Esophagus (tissue), 2 donors: Measurements from ENCODE around the gene HSPB9. TPM values are rescaled to one million over a fixed set of nuclear protein-coding genes. Genes with fewer than 3 reads are reported as not detected.

ENCODE experiments used
- H3K27ac ChIP-seq, 2 donors: one replicate each; pipeline ENCODE4 v1.5.1; 2013; ENCODE audit warnings: low read depth in 2 of 2, mild to moderate bottlenecking in 2 of 2, inconsistent platforms in 1 of 2, low read length in 1 of 2, moderate library complexity in 1 of 2
- H3K27me3 ChIP-seq, 2 donors: one replicate each; pipeline ENCODE4 v1.6.1; 2013; ENCODE audit warnings: low read length in 2 of 2, control low read depth in 1 of 2, mild to moderate bottlenecking in 1 of 2; ENCODE audit not compliant: insufficient read depth in 2 of 2, control insufficient read depth in 1 of 2
- H3K36me3 ChIP-seq, 2 donors: one replicate each; pipeline ENCODE4 v1.6.1; 2013; ENCODE audit warnings: low read length in 1 of 2; ENCODE audit not compliant: control insufficient read depth in 2 of 2, insufficient read depth in 2 of 2
- H3K4me1 ChIP-seq, 2 donors: one replicate each; pipeline ENCODE4 v1.6.1; 2013; ENCODE audit warnings: low read length in 1 of 2; ENCODE audit not compliant: control insufficient read depth in 2 of 2, insufficient read depth in 2 of 2
- H3K4me3 ChIP-seq, 2 donors: one replicate each; pipeline ENCODE4 v1.5.1; 2013; ENCODE audit warnings: low read length in 2 of 2, mild to moderate bottlenecking in 2 of 2, low read depth in 1 of 2, moderate library complexity in 1 of 2
- H3K9me3 ChIP-seq, 2 donors: one replicate each; pipeline ENCODE4 v1.6.1; 2013; ENCODE audit warnings: mild to moderate bottlenecking in 2 of 2, low read depth in 1 of 2, low read length in 1 of 2, moderate library complexity in 1 of 2; ENCODE audit not compliant: control insufficient read depth in 2 of 2, insufficient read depth in 1 of 2
- WGBS, 2 donors: extraction: QIAGEN DNeasy Blood & Tissue Kit; methylation state at CpG; one replicate each; pipeline ENCODE4 v1.1.7; 2013; 5-methylcytosine and 5-hydroxymethylcytosine counted together
- polyA plus RNA-seq, 2 donors: library from polyadenylated mRNA; stranded (reverse); fragments of 200-250 nt; gene quantifications; one replicate each; pipeline ENCODE4 v1.2.3, GENCODE V29; 2013
- donor health status: healthy with polysubstance abuse.
- donor health status: Bipolar disorder and iron deficiency.

HSPB9 gene
- polyA plus RNA-seq, 2 donors = 0.04 TPM

DNA sequence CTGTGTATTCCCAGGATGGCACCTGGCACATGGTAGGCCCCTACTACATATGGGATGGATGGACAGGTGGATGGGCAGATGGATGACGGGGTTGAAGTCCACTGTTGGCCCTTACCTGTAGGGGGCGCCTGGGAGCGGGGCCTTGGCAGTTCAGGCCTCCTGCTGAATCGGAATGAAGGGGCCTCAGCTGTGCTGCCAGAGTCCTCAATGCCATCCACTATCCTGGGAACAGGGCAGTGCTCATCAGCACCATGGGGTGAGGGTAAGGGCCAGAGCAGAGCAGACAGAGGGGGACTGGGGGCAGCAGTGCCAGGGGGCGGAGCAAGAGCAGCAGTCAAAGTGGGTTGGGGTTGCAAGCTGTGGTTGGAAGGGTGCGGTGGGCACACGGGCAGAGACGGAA is 40.5 kb downstream of the HSPB9 start:
- WGBS, 2 donors = 55 to 60% methylated on average over 8 of the region's 8 CpGs
- Histone ChIP-seq H3K4me3 (no peak overlapping the region), H3K4me1 (no peaks in the 10 kb centered on the region), H3K27me3 (no peaks in the 10 kb centered on the region), H3K9me3 (no peaks in the 10 kb centered on the region), H3K36me3 (no peaks in the 10 kb centered on the region), H3K27ac (no peak overlapping the region)

DNA sequence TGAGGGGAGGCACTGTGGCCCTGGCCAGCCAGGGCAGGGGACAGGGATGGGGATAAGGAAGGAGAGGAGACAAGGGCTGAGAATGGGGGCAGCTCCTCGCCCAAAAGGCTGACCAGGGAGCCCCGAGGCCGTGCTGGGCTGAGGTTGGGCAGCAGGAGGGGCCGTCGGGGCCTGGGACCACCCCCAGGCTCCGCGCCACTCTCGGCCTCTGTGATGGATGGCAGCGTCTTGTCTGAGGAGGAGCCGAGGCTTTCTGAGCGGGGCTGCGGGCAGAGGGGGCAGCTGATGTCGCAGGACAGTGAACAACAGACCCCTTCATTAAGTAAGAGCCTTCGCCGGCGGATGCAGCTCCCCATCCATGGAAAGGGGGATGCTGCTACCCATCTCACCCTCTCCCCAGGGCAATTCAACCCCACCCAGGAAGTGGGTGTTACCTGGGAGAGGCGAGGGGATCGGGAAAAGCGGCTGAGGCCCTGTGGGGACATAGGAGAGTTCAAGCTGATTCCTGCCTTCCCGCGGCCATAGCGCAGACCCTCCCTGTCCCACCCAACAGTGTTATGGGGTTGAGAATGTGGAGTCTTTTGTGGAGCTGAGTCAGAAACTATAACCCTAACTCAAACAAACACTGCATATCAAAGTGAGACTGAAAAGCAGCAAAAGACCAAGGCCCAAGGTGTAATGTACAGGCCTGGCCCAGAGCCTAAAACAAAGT is 41.2 kb downstream of the HSPB9 start:
- Histone ChIP-seq H3K27me3 (no peaks in the 10 kb centered on the region), H3K4me1 (no peaks in the 10 kb centered on the region), H3K9me3 (no peaks in the 10 kb centered on the region), H3K4me3 (no peak overlapping the region), H3K27ac (no peak overlapping the region), H3K36me3 (no peaks in the 10 kb centered on the region)
- WGBS, 2 donors = 46 to 56% methylated on average over 22 of the region's 22 CpGs

DNA sequence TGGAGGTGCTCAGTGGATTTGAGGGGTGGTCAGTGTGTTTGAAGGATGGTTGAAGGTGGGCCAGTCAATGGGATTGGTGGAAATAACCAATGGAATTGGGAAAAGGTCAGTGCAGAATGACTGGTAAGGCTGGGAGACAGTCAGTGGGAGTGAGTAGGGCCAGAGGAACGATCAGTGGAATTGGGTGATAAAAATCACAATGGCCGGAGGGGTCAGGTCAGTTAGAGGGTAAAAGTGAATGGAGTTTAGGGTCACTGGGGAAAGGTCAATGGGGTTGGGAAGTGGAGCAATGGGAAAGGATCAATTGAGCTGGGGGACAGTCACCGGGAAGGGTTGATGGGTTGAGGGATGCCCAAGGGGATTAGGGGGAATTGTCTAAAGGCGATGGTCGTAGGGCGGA is 43.1 kb downstream of the HSPB9 start:
- Histone ChIP-seq H3K4me1 (no peaks in the 10 kb centered on the region), H3K27me3 (no peaks in the 10 kb centered on the region), H3K36me3 (no peaks in the 10 kb centered on the region), H3K9me3 (no peaks in the 10 kb centered on the region), H3K4me3 (no peak overlapping the region), H3K27ac (no peak overlapping the region)
- WGBS, 2 donors = 89 to 96% methylated on average over 6 of the region's 6 CpGs

DNA sequence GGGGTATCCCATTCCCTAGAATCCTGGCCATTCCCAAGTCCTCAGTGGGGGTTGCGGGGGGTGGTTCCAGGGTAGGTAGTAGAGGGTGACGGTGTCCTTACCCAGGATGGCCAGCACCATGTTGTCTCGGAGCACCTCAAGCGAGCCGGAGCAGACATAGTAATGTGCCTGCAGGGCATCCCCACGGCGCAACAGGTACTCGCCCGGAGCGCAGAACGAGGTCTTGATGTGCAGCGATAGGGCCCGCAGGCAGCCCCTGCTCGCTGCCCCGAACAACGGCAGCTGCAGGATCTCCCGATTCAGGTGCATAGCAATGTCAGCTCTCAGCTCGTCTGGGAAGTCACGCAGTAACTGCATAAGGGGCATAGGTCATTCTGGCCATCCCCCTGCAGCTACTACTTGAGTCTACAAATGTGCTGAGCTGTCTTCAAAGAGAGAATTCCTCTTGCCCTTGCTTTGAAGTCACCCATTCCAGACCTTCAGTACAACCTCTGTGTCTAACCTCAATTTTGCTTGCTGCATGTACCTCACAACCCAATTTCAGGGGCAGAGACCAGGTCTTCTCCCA is 43.7 kb downstream of the HSPB9 start:
- Histone ChIP-seq H3K9me3 (no peaks in the 10 kb centered on the region), H3K27ac (no peak overlapping the region), H3K36me3 (no peaks in the 10 kb centered on the region), H3K4me3 (no peak overlapping the region), H3K27me3 (no peaks in the 10 kb centered on the region), H3K4me1 (no peaks in the 10 kb centered on the region)
- WGBS, 2 donors = 90% methylated on average over 19 of the region's 19 CpGs

DNA sequence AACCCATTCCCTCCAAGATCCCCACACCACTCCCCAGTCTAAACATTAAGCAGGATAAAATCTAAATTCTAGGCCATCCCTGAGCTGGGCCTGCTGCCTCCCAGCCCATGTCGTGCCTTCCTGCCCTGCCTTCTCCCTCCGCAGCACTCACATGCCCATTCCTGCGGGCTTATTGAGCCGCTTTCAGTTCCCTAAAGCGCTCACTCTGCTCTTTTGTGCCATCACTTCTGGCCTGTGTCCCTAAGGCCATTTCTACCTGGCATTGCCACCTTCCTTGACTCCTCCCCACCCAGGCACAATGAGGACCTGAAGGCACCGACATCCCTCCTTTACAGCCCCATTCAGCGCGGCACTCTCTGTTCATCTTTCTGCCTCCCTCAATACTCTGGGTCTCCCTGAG is 45.2 kb downstream of the HSPB9 start:
- Histone ChIP-seq H3K4me1 (no peaks in the 10 kb centered on the region), H3K4me3 (no peak overlapping the region), H3K9me3 (no peaks in the 10 kb centered on the region), H3K27ac (no peak overlapping the region), H3K27me3 (no peaks in the 10 kb centered on the region), H3K36me3 (no peaks in the 10 kb centered on the region)
- WGBS, 2 donors = 90% methylated on average over 8 of the region's 8 CpGs

DNA sequence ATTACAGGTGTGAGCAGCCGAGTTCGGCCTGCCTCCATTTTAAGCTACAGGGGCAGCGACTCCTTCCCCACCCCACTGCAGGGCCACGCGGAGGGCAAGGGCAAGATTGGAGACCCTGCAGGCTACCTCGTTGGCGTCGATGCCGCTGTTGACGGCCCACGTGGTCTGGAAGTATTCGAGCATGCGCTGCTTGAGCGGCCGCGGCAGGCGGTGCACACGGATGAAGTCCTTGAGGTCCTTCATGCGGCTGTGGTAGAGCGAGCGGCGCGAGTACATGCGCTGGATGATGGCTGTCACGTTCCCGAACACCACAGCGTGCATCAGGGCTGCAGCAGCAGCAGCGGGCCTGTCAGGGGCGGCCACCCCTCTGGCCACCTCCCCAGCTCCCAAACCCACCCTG is 46.7 kb downstream of the HSPB9 start:
- Histone ChIP-seq H3K4me1 (no peaks in the 10 kb centered on the region), H3K27me3 (no peaks in the 10 kb centered on the region), H3K27ac (no peak overlapping the region), H3K9me3 (no peaks in the 10 kb centered on the region), H3K4me3 (no peak overlapping the region), H3K36me3 (no peaks in the 10 kb centered on the region)
- WGBS, 2 donors = 93 to 94% methylated on average over 29 of the region's 29 CpGs

DNA sequence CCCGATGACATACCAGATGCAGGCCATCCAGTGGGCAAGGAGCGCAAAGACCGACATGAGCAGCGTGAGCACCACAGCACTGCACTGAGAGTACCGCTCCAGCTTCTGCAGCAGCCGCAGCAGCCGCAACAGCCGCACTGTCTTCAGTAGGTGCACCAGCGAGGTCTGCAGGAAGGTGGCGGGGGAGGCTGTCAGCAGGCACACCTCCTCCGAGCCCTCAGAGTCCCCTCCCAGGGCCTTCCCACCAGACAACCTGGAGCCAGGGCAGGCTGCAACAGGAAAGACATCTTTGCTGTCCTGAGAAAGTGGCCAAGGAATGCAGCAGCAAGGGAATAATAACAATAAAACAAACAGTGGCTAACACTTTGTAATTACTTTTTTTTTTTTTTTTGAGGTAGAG is 49.2 kb downstream of the HSPB9 start:
- no peak overlapping the region for H3K4me3 ChIP-seq
- no peaks in the 10 kb centered on the region for H3K36me3 ChIP-seq
- H3K27ac ChIP-seq = no peak overlapping the region
- no peaks in the 10 kb centered on the region for H3K4me1 ChIP-seq
- 45 to 57% methylated on average over 11 of the region's 11 CpGs for WGBS, 2 donors
- no peaks in the 10 kb centered on the region for H3K27me3 ChIP-seq
- no peaks in the 10 kb centered on the region for H3K9me3 ChIP-seq

Other genes with a start within 250 kb of the HSPB9 start
- 10 to 100 TPM; 16.4 to 27.1 TPM for gene ACLY, start 203.9 kb upstream of the HSPB9 start, polyA plus RNA-seq
- under 1 TPM; 0.18 to 0.31 TPM for gene ODAD4, start 192.2 kb upstream of the HSPB9 start, polyA plus RNA-seq
- 10 to 100 TPM; 45.2 to 49.1 TPM for gene CNP, start 156.0 kb upstream of the HSPB9 start, polyA plus RNA-seq
- 10 to 100 TPM; 55.4 to 66.4 TPM for gene DNAJC7, start 105.4 kb upstream of the HSPB9 start, polyA plus RNA-seq
- gene NKIRAS2, start 102.7 kb upstream of the HSPB9 start, polyA plus RNA-seq = 10 to 100 TPM; 28.8 to 32.5 TPM
- gene C17orf113, start 72.2 kb upstream of the HSPB9 start, polyA plus RNA-seq = under 1 TPM; 0.32 to 0.39 TPM
- gene ZNF385C, start 24.3 kb upstream of the HSPB9 start, polyA plus RNA-seq = under 1 TPM; 0.12 to 0.24 TPM
- gene DHX58, start 10.1 kb upstream of the HSPB9 start, polyA plus RNA-seq = 10 to 100 TPM in 1 of 2 donors, 1 to 10 TPM in 1; 8.3 to 17.8 TPM
- gene KAT2A, start 1.4 kb upstream of the HSPB9 start, polyA plus RNA-seq = 10 to 100 TPM; 34.2 to 86.6 TPM
- gene RAB5C, start 32.2 kb downstream of the HSPB9 start, polyA plus RNA-seq = 10 to 100 TPM; 61.8 to 93.4 TPM
- under 1 TPM; 0.02 to 0.04 TPM for gene KCNH4, start 58.3 kb downstream of the HSPB9 start, polyA plus RNA-seq
- not detected for gene HCRT, start 62.6 kb downstream of the HSPB9 start, polyA plus RNA-seq
- gene GHDC, start 71.7 kb downstream of the HSPB9 start, polyA plus RNA-seq = 1 to 10 TPM; 4.6 to 7.0 TPM
- gene STAT5B, start 153.6 kb downstream of the HSPB9 start, polyA plus RNA-seq = 10 to 100 TPM; 14.0 to 14.4 TPM
- 1 to 10 TPM; 4.7 to 6.3 TPM for gene STAT5A, start 165.7 kb downstream of the HSPB9 start, polyA plus RNA-seq